HG02884 (cell line): Measurements from ENCODE around the gene CASK.
"Not testable (repeated sequence)": the region's sequence is repeated elsewhere in the genome, so short reads cannot be mapped to it uniquely, and the experiment has no call there.

Experiments used
- ATAC-seq: cut with Tn5 transposase; IDR thresholded peaks from one replicate; pipeline ENCODE4 v1.9.1; 2021; ENCODE audit warnings: mild to moderate bottlenecking, moderate library complexity; ENCODE audit not compliant: unreplicated experiment

Gene CASK

GRCh38 chrX:41737065-41737464, 186.3 kb downstream of the CASK start:
- ATAC-seq, result no peak

DNA sequence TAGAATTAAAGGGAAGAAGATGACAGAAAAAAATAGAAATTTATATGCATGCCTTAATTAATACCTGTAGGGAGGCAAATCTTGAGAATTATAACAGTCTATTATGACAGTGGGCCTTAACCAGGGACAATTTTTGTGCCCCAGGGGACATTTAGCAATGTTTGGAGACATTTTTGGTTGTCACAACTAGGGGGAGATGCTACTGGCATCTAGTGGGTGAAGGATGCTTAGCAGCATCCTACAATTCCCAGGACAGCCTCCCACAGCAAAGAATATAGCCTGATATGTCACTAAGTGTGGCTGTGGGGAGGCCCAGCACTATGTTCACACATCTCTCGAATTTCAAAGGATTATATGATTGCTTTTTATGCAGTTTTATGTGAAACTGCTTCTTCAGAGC, 188.8 kb downstream of the CASK start:
- no peak for ATAC-seq

DNA sequence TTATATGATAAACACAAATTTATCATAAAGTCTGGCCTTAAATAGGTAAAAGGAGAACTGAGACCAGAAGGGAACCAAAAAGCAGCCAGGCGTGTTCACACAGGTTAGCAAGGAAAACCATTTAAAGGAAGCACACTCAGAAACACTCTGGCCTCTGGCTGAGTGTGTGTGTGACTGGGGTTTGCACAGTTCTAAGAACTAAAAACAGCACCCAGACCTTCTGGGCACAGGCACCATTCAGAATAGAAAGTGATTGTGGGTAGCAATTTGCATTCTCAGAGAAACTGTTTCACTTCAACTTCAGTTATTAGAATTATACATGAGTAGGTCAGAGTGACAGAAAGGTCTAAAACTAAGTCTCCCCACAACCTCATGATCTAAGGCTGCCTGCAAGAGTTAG, 189.4 kb downstream of the CASK start:
- ATAC-seq, result peak; percentile 88

DNA sequence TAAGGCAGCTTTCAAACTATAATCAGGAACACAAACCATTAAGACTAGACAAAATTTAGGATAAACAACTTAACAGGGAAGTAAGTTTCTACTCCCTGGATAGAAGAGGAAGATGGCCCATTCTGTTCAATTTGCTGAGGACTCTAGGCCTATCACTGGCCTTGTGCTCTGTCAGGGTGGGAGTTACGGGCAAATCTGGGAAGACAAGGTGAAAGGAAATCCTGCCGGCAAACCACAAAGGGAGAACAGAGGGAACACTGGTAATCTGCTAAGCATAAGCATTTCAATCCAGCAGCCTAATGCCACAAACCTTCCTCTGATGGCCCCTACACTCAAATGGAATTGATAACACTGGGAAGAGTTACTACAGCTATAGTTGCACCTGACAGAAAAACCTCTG, 191.1 kb downstream of the CASK start:
- ATAC-seq, result no peak

- ATAC-seq, result no peak
Measured at GRCh38 chrX:41730081-41730480, 193.3 kb downstream of the CASK start.

GRCh38 chrX:41728125-41728524, 195.2 kb downstream of the CASK start:
- ATAC-seq, result no peak

DNA sequence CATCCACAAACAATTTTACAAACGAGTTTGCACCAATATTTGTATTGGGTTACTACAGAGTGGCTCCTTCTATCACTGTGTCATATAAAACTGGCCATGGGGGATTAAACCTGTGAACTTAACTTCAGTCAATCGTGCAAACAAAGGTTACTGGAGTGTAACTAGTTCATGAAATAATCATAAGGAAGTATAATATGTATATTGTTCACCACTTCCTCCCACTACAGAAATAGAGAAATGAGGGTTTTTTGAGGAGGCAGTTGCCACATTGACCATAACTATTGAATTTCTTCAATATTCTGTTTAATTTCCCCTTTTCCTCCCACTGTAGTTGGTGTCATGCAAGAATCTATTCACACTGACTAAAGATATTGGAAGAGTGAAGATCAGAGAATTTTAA, 199.5 kb downstream of the CASK start, which contains the start of gene GPR82:
Gene GPR82 (plus strand): TSS at position 356 of the 400 bp plus-strand sequence. CDS start 2,846 bp downstream, outside the sequence.
- no peak for ATAC-seq

DNA sequence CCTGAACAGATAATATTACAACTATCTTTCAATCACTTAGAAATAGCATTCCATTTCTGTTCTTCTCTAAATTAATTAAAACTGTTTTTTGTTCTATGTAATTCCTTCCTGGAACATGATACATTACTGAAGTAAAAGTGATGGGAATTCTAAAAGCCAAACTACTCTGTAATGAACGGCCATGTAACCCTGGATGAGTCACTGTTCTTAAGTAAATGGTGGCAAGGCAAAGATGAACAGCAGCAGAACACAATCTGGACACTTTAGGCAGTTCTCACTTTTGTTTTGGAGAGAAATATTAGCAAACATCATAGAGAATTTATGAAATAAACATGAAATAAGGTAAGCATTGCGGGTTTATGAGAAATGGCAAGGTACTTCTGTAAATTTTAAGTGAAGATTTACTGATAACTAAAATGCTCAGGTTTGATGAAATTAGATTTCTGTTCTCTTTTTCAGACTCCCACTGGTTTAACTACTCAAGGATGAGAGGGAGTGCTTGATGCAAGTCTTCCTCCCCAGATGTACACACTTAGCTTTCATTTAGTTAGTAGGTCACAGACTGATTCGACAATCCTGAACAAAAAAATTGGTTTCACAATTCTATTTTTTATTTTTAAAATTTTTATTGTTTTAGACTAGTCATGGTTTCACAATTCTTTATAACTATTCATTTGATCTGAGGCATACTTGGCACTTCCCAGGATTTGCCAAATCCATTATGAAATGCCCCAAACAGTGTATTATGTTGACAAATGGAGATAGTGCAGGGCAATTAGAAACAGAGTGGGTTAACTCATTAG, 200.3 kb downstream of the CASK start:
- no peak for ATAC-seq

DNA sequence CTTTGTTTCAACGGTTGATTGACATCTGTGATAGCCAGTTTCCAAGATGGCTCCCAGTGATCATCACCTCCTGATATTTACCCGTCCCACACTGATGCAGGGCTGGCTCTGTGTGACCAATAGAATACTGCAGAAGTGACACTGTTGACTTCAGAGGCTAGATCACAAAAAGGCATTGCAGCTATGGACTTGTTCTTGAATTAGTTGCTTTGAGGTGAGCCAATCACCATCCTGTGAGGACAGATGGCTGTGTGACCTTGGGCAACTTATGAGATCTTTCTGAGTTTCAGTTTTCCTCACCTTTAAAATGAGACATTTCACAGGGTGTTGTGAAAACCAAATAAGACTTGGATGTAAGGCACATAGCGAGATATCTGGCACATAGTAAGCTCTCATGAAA, 201.1 kb downstream of the CASK start:
- ATAC-seq, result no peak

DNA sequence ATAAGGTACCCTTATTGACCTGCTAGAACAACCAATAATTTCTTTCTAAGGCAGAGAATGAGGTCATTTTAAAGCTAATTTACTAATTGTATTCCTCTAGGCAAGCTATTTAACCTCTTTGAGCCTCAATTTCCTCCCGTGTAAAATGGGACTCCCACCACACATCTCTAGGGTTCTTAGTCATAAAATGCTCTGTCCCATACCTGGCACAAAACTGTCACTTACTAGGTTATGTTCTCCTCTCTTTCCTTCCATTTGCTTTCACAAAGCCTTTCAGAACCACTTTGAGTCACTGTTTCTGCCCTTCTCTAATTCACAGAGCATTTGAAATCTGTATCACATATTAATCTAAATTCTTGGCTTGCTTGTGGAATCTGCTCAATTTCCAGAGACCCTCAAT, 201.8 kb downstream of the CASK start:
- no peak for ATAC-seq

DNA sequence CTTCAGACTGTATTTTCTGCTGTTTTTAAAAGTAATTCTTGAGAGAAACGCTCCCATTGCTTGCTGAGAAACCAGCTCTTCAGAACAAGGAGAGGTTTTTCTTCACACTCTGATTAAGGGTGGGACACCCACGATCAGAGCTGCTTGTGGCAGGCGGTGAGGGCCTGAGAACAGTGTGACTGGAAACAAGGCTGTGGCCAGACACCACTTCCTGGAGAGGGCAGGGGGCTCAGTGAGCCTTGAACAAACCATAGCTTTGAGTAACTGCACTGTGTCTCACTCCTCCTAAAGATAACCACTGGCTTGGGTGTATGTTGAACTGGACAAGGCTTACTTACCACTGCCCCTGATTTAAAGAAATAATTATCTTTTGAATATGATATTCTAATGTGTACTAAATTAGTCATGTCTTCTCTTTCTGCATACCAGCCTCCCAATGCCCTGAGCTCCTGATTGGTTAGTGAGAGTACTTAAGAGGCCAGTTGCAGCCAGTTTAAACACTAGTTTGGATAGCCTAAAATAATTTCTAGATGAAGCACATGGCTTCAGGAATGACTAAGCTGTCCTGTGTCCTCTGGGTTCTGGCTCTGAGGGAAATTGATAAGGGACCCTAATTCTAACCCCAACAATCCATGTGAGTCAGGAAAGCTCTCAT, 203.1 kb downstream of the CASK start:
- ATAC-seq, result peak; percentile 89

- not testable (repeated sequence) for ATAC-seq
Measured at GRCh38 chrX:41719610-41720009, 203.7 kb downstream of the CASK start.

GRCh38 chrX:41718481-41719235, 204.7 kb downstream of the CASK start:
- no peak for ATAC-seq

DNA sequence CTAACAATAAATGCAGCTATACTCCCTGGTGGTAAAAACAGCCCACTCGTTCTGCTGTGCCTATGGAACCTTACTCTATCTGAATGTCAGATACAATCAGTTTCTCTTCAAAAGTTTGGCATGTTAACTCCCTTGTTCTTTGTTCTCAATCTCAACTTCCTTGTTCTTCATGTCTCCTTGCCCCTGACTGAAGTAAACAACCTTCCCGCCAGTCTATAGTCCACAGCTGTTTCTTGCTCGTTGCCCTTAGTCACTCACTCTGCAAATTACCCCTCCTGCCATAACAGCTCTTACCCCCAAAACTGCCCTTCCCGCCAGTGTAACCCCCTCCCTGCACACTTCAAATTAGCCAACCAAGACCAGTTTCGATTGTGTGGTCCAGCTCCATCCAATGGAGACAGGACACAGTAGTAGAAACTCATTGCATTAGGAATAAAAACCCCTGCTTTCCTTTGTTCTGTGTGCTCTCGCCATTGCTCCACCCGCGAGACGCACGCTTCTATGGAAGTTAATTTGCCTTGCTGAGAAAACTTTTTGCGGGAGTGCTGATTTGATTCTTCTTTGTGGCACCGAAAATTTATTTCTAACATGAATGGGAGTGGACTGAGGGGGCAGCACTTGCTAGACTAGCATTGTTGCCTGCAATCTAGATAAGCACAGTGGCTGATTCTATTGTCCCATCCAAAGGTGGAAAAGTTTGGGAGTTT, 206.4 kb downstream of the CASK start:
- no peak for ATAC-seq

DNA sequence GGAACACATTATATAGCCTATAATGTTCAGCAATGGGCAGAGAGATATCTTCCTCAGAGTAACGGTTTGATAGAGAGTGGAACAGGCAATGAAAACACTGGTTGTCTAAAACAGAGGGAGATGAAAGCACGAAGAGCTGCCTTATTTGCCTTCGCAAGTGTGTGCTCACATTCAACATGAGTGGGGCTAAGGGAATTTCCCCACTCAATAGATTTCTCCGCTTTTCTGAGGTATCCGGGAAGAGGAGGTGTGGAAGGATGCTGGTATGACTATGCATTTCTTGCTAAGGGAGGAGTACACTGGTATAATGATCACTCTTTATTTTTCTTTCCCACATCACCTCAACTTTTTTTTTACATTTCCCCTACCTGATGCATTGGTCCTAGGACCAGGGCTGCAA, 207.1 kb downstream of the CASK start:
- no peak for ATAC-seq

GRCh38 chrX:41711021-41711667, 212.2 kb downstream of the CASK start:
- no peak for ATAC-seq

DNA sequence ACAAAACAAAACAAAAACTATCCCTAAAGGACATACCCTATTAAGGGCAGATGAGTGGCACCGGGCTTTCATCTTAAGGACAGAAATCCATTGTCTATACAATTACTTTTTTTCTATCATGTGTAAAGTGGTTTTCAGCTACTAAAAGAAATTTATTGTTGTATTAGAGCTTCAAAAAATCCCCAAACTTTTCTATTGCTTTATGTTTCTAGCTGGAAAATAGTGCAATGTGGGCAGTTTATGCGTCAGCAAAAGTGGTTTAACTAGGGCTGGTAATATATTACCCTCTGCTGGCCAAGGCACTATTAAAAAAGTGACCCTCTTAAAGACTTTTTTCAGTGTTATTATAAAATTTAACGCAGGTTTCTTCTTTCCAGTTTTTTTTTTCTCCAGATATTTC, 214.9 kb downstream of the CASK start:
- no peak for ATAC-seq

DNA sequence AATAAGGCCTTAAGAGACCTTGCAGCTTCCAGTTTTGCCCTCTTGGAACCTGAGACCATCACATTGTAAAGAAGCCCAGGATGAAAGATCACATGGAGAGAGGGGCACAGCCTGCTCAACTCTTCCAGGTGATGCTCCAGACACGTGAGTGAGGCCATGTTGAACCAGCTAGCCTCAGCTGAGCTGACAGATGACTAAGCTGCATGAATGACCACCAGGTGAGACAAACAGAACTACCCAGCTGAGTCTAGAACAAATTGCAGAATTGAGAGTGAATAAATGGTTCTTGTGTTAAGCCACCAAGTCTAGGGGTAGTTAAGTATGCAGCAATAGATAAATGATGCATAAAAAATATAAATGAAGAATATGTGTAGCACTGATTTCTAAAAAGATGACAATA, 216.1 kb downstream of the CASK start:
- ATAC-seq, result no peak

DNA sequence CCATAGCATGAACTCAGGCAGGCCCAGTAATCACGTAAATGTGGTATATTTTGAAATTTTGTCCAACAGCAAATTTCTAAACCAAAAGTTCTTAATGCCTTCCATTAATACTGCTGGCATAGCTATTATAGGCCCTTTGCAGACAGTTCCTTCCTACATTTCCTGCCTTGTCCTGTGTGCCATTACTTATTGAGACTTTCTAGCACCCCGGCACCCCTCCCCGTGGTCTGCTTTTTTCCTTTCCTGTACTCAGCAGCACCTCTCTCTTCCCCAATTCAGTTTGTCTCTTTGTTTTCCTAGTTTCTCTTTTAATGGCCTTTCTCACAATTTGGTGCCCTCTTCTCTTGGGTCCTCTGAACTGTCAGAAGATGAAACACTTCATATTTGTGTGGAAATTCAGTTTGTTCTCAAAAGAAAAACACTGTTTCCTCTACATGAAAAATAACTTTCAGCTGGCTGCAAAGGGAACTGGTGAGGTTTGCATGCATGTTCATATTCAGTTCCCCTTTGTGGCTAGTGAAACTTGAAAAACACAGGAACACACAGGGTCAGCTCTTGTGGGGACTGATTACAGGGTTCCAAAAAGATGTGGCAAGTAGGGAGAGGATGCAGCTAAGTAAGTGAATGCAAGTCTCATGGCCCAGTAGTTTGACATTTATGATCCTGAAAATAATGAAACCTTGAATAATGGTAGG, 217.5 kb downstream of the CASK start:
- ATAC-seq, result peak; percentile 80

GRCh38 chrX:41705042-41705441, 218.3 kb downstream of the CASK start:
- no peak for ATAC-seq
